ENCODE results near the gene ST3GAL4.
"Not testable (repeated sequence)": the region's sequence is repeated elsewhere in the genome, so short reads cannot be mapped to it uniquely, and the experiment has no call there.

The ST3GAL4 gene, protein sequence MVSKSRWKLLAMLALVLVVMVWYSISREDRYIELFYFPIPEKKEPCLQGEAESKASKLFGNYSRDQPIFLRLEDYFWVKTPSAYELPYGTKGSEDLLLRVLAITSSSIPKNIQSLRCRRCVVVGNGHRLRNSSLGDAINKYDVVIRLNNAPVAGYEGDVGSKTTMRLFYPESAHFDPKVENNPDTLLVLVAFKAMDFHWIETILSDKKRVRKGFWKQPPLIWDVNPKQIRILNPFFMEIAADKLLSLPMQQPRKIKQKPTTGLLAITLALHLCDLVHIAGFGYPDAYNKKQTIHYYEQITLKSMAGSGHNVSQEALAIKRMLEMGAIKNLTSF

GRCh38 chr11:126355324-126355925 is at the start of gene ST3GAL4:
ST3GAL4 (plus strand) TSS chr11:126355686; CDS start chr11:126406156, 50,470 bp downstream.
- DNase-seq = peak; percentile 95

- DNase-seq = no peak
Observed at GRCh38 chr11:126305699-126306098, 49.8 kb upstream of the ST3GAL4 start.

DNA sequence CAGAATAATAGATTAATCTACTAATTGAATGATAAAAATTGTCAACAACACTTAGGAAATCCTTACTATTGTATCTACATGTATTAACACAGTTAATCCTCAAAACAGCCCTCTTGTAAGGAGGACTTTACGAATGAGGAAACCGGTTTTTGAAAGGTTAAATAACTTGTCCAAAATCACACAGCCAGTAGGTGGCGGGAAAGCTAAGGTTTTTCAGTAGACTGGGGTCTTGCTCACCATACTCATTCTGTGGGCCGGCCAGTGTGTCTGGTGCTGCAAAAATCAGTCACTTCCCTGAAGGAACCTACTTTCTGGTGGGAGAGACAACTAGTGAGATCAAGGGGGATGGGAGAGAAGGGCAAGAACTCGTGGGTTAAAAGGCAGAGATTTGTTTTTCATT is 47.8 kb upstream of the ST3GAL4 start:
- DNase-seq = peak; percentile 83

GRCh38 chr11:126308271-126308671 is 47.2 kb upstream of the ST3GAL4 start:
- DNase-seq = no peak

- DNase-seq = not testable (repeated sequence)
Observed at GRCh38 chr11:126308771-126309170, 46.7 kb upstream of the ST3GAL4 start.

- peak; percentile 89 for DNase-seq
Observed at GRCh38 chr11:126310200-126310991, 45.1 kb upstream of the ST3GAL4 start.

GRCh38 chr11:126310992-126311310 is 44.5 kb upstream of the ST3GAL4 start:
- DNase-seq = no peak

GRCh38 chr11:126311401-126312291 is 43.8 kb upstream of the ST3GAL4 start:
- peak; percentile 100 for DNase-seq

- no peak for DNase-seq
Observed at GRCh38 chr11:126312961-126313360, 42.5 kb upstream of the ST3GAL4 start.

DNA sequence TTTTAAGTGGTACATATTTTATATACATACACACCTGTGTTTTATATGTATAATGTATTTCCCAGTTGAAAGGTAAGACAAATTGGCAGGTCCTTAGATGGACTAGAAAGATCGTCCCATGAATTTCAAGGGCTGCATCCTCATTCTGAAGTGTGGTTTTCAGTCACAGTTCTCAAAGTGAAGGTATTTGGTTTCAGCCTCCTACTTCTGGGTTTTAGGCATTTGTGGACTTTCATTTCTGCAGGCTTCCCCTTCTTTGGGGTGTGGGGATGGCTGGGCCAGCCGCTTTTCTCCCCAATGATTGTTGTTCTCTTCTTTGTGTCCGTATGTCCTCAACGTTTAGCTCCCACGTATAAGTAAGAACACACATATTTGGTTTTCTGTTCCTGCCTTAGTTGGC is 41.7 kb upstream of the ST3GAL4 start:
- no peak for DNase-seq

- DNase-seq = no peak
Observed at GRCh38 chr11:126317432-126317755, 38.1 kb upstream of the ST3GAL4 start.

DNA sequence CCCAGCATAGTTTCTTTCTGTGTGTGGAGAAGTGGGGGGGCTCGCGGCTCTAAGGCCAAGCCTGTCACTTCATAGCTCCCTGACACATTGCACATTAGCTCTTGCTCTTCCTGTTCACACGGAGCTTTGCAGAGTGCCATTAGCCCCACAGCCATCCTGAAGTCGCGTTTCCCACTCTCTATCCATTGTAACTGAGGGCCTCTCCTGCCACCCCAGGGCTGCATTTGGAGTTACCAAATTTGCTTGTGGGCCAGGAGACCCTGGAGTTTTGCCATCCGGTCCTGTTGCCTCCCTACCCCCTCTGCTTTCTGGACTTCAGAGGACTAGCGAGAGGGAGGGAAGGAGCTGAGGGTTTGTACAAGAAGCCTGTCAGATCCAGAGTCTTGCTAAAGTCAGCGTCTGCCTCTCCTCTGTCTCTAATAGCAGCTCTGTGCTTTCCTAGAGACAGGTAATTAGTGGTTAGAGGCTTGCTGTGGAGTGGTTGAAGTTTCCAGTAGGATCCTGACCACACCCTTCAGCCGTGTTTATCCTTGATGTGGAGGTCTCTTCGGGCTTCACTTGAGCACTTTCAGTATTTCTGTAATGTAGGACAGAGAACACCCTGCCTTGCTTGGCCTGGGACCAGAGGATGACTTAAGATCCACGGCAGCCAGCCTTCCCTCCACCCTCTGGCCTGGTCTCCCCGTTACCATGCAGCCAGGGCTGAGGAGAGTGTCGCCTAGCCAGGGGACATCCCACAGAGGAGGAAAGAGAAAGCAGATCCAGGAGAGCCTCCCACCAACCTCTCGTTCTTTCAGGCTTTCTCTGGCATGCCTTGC is 37.5 kb upstream of the ST3GAL4 start:
- DNase-seq = peak; percentile 92

DNA sequence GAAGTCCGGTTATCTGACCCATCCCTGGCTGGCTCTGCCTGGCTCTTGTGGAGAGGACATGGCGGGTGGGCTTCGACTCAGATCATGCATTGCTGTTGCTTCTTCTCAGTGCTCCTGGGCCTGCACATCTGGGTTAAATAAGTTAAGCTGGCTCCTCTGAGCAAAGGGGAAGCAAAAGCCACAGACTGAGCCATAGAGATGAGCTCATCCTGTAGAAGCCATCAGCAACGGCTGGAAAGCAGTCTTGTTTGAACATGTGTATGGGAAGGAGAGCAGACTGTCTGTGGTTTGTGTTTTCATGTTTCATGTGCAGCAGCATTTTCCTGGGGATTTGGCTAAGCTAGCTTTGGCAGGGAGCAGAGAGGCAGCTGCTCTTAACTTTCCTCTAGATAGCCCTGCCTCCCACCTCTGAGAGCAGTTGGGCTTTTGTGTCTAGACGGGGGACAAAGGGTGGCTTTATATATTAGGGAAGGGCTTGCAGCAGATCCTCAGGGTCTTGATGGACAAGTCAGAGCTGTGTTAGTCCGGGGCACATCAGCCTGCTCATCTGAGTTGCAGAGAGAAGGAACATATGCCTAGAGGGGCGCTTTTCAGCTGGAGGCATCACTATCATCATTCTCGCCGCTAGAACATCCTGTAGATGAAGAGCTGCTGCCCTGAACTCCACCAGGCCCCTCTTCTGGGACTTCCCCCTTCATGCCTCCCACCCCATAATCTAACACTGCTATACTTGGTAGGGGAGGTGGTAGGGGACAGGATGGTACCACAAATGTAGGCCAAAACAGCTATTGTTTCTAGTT is 36.7 kb upstream of the ST3GAL4 start:
- peak; percentile 100 for DNase-seq

DNA sequence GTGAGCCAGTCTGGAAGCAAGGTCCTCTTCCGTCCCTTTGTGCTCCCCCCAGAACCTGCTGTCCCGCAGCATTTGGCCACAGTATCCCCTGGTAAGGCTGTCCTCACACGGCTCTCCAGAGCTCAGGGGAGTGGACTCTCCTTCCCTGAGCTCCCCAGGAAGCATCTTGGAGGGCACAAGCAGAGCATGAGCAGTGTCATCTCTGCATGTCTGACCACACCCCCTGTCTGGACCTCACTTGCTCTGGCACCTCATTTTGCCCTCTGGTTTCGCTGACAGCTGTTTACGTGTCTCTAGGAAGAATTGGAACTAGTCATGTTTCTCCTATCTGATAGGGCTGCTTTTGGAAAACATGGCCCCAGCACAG is 36.1 kb upstream of the ST3GAL4 start:
- DNase-seq = no peak

DNA sequence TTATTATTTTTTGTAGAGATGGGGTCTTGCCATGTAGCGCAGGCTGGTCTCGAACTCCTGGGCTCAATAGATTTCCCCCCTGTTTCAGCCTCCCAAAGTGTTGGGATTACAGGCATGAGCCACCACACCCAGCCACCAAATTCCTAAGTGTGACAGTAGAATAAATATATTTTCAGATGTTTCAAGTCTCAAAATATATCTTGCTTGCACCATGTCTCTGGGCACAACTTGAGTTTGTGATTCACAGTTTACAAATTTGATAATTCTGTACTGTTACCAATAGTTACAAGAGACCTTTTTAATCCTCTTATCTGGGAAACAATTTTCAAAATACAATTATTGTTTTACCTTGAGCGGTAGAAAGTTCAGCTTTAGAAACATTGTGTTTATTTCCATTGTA is 32.5 kb upstream of the ST3GAL4 start:
- DNase-seq = no peak

DNA sequence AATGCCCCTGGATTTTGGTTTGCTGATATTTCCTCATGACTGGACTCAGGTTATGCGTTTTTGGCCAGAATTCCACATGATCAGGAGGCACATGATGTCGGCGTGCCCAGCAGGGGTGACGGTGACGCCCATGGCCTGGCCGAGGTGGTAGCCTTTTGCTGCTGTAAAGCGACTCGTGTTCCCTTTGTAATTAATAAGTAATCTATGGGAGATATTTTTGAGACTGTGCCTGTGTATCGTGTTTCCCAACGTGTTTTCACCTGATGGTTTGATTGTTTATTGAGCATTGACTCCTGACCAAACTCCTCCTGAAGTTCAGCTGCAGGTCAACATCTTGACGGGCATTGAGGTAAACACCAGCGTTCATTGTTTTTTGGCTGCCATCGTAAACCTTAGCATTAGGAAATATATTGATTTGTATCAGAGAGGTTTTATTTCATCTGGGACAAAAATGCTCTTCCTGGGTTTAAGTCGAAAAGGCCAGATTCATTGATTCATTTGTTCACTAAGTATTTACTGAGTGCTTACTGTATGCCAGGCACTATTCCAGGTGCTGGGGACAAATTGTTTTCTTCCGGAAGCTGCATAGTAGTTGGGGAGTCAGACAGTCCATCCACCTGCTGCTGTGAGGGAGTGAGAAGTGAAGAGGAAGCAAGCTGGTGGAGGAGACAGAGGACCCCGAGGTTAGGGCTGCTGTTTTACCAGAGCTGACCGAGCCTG is 28.0 kb upstream of the ST3GAL4 start:
- DNase-seq = no peak

DNA sequence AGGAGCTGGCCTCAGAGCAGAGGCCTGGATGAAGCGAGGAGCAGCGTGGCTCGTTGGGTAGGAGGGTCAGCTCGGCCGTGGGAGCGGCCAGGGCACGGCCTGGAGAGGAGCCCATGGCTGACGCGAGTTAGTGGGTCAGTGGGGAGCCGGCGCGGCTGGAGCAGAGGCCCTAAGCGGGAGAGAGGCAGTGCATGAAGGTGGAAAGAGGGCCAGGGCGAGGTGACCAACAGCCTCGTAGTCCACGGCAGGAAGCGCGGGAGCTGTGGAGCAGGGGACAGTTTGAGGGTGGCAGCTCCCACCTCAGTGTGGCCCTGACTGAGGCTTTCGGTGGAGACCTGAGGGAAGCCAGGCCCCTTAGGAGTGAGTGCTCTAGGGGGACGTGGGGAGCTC is 27.5 kb upstream of the ST3GAL4 start:
- no peak for DNase-seq

DNA sequence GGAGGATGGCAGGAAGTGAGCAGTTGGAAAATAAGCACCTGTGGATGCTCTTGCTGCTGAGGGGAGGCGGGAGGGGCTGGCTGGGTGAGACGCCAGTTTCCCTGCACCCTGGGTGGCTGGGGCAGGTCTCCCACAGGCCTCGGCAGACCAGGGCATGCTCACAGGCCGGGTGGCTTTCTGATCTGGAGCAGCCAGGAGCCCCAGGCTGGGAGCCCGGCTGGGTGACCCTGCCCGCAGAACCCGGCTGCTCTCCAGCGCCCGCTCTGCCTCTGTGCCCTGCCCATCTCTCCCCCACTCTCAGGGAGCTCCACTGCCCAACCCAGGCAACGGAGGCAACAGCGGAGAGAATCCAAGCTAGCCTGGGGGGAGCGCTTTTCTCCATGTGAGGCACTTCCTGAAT is 27.0 kb upstream of the ST3GAL4 start:
- no peak for DNase-seq

- no peak for DNase-seq
Observed at GRCh38 chr11:126328938-126329643, 26.4 kb upstream of the ST3GAL4 start.

- no peak for DNase-seq
Observed at GRCh38 chr11:126329644-126330211, 25.8 kb upstream of the ST3GAL4 start.
